ENCODE results near the gene RGS6.

Gene RGS6

GRCh38 chr14:72560889-72561493, 628.8 kb downstream of the RGS6 start:
- no peak for DNase-seq

- DNase-seq, result no peak
Observed at GRCh38 chr14:72562300-72562699, 630.1 kb downstream of the RGS6 start.

GRCh38 chr14:72563676-72564075, 631.4 kb downstream of the RGS6 start:
- no peak for DNase-seq

GRCh38 chr14:72565149-72565559, 632.9 kb downstream of the RGS6 start:
- no peak for DNase-seq

GRCh38 chr14:72565917-72566316, 633.7 kb downstream of the RGS6 start:
- no peak for DNase-seq

- DNase-seq, result no peak
Observed at GRCh38 chr14:72567226-72567625, 635.0 kb downstream of the RGS6 start.

- no peak for DNase-seq
Observed at GRCh38 chr14:72568296-72568992, 636.2 kb downstream of the RGS6 start.

- DNase-seq, result no peak
Observed at GRCh38 chr14:72573725-72574417, 641.6 kb downstream of the RGS6 start.

- DNase-seq, result no peak
Observed at GRCh38 chr14:72574715-72575114, 642.5 kb downstream of the RGS6 start.

- no peak for DNase-seq
Observed at GRCh38 chr14:72576258-72576657, 644.0 kb downstream of the RGS6 start.

GRCh38 chr14:72577521-72577920, 645.3 kb downstream of the RGS6 start:
- DNase-seq, result no peak

GRCh38 chr14:72578514-72578913, 646.3 kb downstream of the RGS6 start:
- no peak for DNase-seq

GRCh38 chr14:72582582-72582981, 650.4 kb downstream of the RGS6 start:
- no peak for DNase-seq

- no peak for DNase-seq
Observed at GRCh38 chr14:72583316-72584272, 651.4 kb downstream of the RGS6 start.

GRCh38 chr14:72588521-72588920, 656.3 kb downstream of the RGS6 start:
- no peak for DNase-seq

- DNase-seq, result no peak
Observed at GRCh38 chr14:72589652-72590051, 657.4 kb downstream of the RGS6 start.

- no peak for DNase-seq
Observed at GRCh38 chr14:72590577-72590976, 658.3 kb downstream of the RGS6 start.

GRCh38 chr14:72591391-72591790, 659.2 kb downstream of the RGS6 start:
- DNase-seq, result no peak

GRCh38 chr14:72594099-72594901, 662.1 kb downstream of the RGS6 start:
- no peak for DNase-seq

GRCh38 chr14:72595152-72595862, 663.1 kb downstream of the RGS6 start:
- DNase-seq, result no peak
